ENCODE data around the gene HS6ST1. TPM values are rescaled to one million over a fixed set of nuclear protein-coding genes. Genes with fewer than 3 reads are reported as not detected.
A peak's percentile ranks its signal among the peaks of the same experiment; 100 is the strongest.

Gene HS6ST1
- polyA plus RNA-seq (2012; ENCODE audit: low read depth, missing spikeins), result 2.6 TPM

GRCh38 chr2:128318776-128319464 is at the start of gene HS6ST1:
Gene HS6ST1 (minus strand): TSS chr2:128318868. CDS start chr2:128318563, 305 bp downstream.
- TF ChIP-seq PAX5 (IDR thresholded peaks at IDR 0.05; ENCODE audit: insufficient read depth, low read length, severe bottlenecking), result no peak
- no peak for TF ChIP-seq POU2F2 (IDR thresholded peaks at IDR 0.05; ENCODE audit: low read depth, low read length)
- TF ChIP-seq TAF1 (IDR thresholded peaks at IDR 0.05; ENCODE audit: low read depth, low read length), result no peak
- no peak for TF ChIP-seq SPI1 (IDR thresholded peaks at IDR 0.05; ENCODE audit: low read depth, low read length)
- no peak for TF ChIP-seq POLR2A (IDR thresholded peaks at IDR 0.05; ENCODE audit: low read depth, low read length)
- no peak for TF ChIP-seq POLR2AphosphoS5 (IDR thresholded peaks at IDR 0.05; ENCODE audit: low read depth, low read length)
- FAIRE-seq (no peak), DNase-seq (ENCODE audit: insufficient read length, low spot score) (peak; percentile 83)

- no peak for FAIRE-seq
- DNase-seq (ENCODE audit: insufficient read length, low spot score), result no peak
- TF ChIP-seq PAX5 (IDR thresholded peaks at IDR 0.05; ENCODE audit: insufficient read depth, low read length, severe bottlenecking), result no peak
- TF ChIP-seq SPI1 (IDR thresholded peaks at IDR 0.05; ENCODE audit: low read depth, low read length), result no peak
- no peak for TF ChIP-seq POLR2A (IDR thresholded peaks at IDR 0.05; ENCODE audit: low read depth, low read length)
- no peak for TF ChIP-seq POLR2AphosphoS5 (IDR thresholded peaks at IDR 0.05; ENCODE audit: low read depth, low read length)
- no peak for TF ChIP-seq TAF1 (IDR thresholded peaks at IDR 0.05; ENCODE audit: low read depth, low read length)
- no peak for TF ChIP-seq POU2F2 (IDR thresholded peaks at IDR 0.05; ENCODE audit: low read depth, low read length)
Observed at GRCh38 chr2:128367601-128368359, 49.1 kb upstream of the HS6ST1 start.

- DNase-seq (ENCODE audit: insufficient read length, low spot score) (no peak), FAIRE-seq (no peak)
- TF ChIP-seq SPI1 (IDR thresholded peaks at IDR 0.05; ENCODE audit: low read depth, low read length), result no peak
- no peak for TF ChIP-seq PAX5 (IDR thresholded peaks at IDR 0.05; ENCODE audit: insufficient read depth, low read length, severe bottlenecking)
- no peak for TF ChIP-seq TAF1 (IDR thresholded peaks at IDR 0.05; ENCODE audit: low read depth, low read length)
- TF ChIP-seq POU2F2 (IDR thresholded peaks at IDR 0.05; ENCODE audit: low read depth, low read length), result no peak
- TF ChIP-seq POLR2A (IDR thresholded peaks at IDR 0.05; ENCODE audit: low read depth, low read length), result no peak
- no peak for TF ChIP-seq POLR2AphosphoS5 (IDR thresholded peaks at IDR 0.05; ENCODE audit: low read depth, low read length)
Observed at GRCh38 chr2:128366713-128367511, 48.2 kb upstream of the HS6ST1 start.

- DNase-seq (ENCODE audit: insufficient read length, low spot score) (no peak), FAIRE-seq (no peak)
Observed at GRCh38 chr2:128365217-128365905, 46.7 kb upstream of the HS6ST1 start.

GRCh38 chr2:128364441-128364911 is 45.8 kb upstream of the HS6ST1 start:
- no peak for FAIRE-seq
- TF ChIP-seq PAX5 (IDR thresholded peaks at IDR 0.05; ENCODE audit: insufficient read depth, low read length, severe bottlenecking) (no peak), SPI1 (IDR thresholded peaks at IDR 0.05; ENCODE audit: low read depth, low read length) (no peak), POLR2AphosphoS5 (IDR thresholded peaks at IDR 0.05; ENCODE audit: low read depth, low read length) (no peak), POU2F2 (IDR thresholded peaks at IDR 0.05; ENCODE audit: low read depth, low read length) (no peak)
- DNase-seq (ENCODE audit: insufficient read length, low spot score), result no peak

More at GRCh38 chr2:128365217-128365905, 46.7 kb upstream of the HS6ST1 start:
- TF ChIP-seq POU2F2 (IDR thresholded peaks at IDR 0.05; ENCODE audit: low read depth, low read length) (no peak), POLR2A (IDR thresholded peaks at IDR 0.05; ENCODE audit: low read depth, low read length) (no peak), PAX5 (IDR thresholded peaks at IDR 0.05; ENCODE audit: insufficient read depth, low read length, severe bottlenecking) (no peak), TAF1 (IDR thresholded peaks at IDR 0.05; ENCODE audit: low read depth, low read length) (no peak), POLR2AphosphoS5 (IDR thresholded peaks at IDR 0.05; ENCODE audit: low read depth, low read length) (no peak), SPI1 (IDR thresholded peaks at IDR 0.05; ENCODE audit: low read depth, low read length) (no peak)

- TF ChIP-seq POLR2AphosphoS5 (IDR thresholded peaks at IDR 0.05; ENCODE audit: low read depth, low read length), result no peak
- no peak for TF ChIP-seq TAF1 (IDR thresholded peaks at IDR 0.05; ENCODE audit: low read depth, low read length)
- TF ChIP-seq SPI1 (IDR thresholded peaks at IDR 0.05; ENCODE audit: low read depth, low read length), result no peak
- no peak for TF ChIP-seq POLR2A (IDR thresholded peaks at IDR 0.05; ENCODE audit: low read depth, low read length)
- no peak for TF ChIP-seq POU2F2 (IDR thresholded peaks at IDR 0.05; ENCODE audit: low read depth, low read length)
- TF ChIP-seq PAX5 (IDR thresholded peaks at IDR 0.05; ENCODE audit: insufficient read depth, low read length, severe bottlenecking), result no peak
- FAIRE-seq (no peak), DNase-seq (ENCODE audit: insufficient read length, low spot score) (no peak)
Observed at GRCh38 chr2:128363934-128364361, 45.3 kb upstream of the HS6ST1 start.

GRCh38 chr2:128362889-128363228 is 44.2 kb upstream of the HS6ST1 start:
- TF ChIP-seq POU2F2 (IDR thresholded peaks at IDR 0.05; ENCODE audit: low read depth, low read length), result no peak
- no peak for TF ChIP-seq TAF1 (IDR thresholded peaks at IDR 0.05; ENCODE audit: low read depth, low read length)
- no peak for TF ChIP-seq SPI1 (IDR thresholded peaks at IDR 0.05; ENCODE audit: low read depth, low read length)
- no peak for DNase-seq (ENCODE audit: insufficient read length, low spot score)
- no peak for FAIRE-seq

GRCh38 chr2:128362176-128362888 is 43.7 kb upstream of the HS6ST1 start:
- TF ChIP-seq SPI1 (IDR thresholded peaks at IDR 0.05; ENCODE audit: low read depth, low read length) (no peak), PAX5 (IDR thresholded peaks at IDR 0.05; ENCODE audit: insufficient read depth, low read length, severe bottlenecking) (no peak), POLR2AphosphoS5 (IDR thresholded peaks at IDR 0.05; ENCODE audit: low read depth, low read length) (no peak), TAF1 (IDR thresholded peaks at IDR 0.05; ENCODE audit: low read depth, low read length) (no peak), POU2F2 (IDR thresholded peaks at IDR 0.05; ENCODE audit: low read depth, low read length) (no peak), POLR2A (IDR thresholded peaks at IDR 0.05; ENCODE audit: low read depth, low read length) (no peak)
- FAIRE-seq (no peak), DNase-seq (ENCODE audit: insufficient read length, low spot score) (no peak)

Data from GM12891 (cell line).